ENCODE measurements around the gene KARS1. TPM values are rescaled to one million over a fixed set of nuclear protein-coding genes. Genes with fewer than 3 reads are reported as not detected.

The KARS1 gene
- total and polyA plus RNA-seq, 2 experiments from 2014 or later, result 106 to 132 TPM

GRCh38 chr16:75626806-75627205 lies 20.7 kb downstream of the KARS1 start:
- no peak for DNase-seq (ENCODE audit: low read depth in 1 of 2, low spot score in 1 of 2)
- Histone ChIP-seq H3K27ac (no peak overlapping the region), H3K36me3 (peaks cover 35% of the 10 kb centered on the region), H3K9me3 (ENCODE audit: low read depth) (no peaks in the 10 kb centered on the region), H3K4me3 (no peak overlapping the region), H3K27me3 (no peaks in the 10 kb centered on the region), H3K4me1 (ENCODE audit: low read depth) (peaks cover 6% of the 10 kb centered on the region)
- no peak for TF ChIP-seq CTCF (IDR thresholded peaks at IDR 0.05; ENCODE audit: low read depth, low read length)

- TF ChIP-seq CTCF (IDR thresholded peaks at IDR 0.05; ENCODE audit: low read depth, low read length), result no peak
- peaks cover 23% of the 10 kb centered on the region for H3K36me3 ChIP-seq
- H3K27ac ChIP-seq, result no peak overlapping the region
- peaks cover 9% of the 10 kb centered on the region for H3K4me1 ChIP-seq (ENCODE audit: low read depth)
- no peak overlapping the region for H3K4me3 ChIP-seq
- peak in 1 of 2 donors; percentile 68 for DNase-seq (ENCODE audit: low read depth in 1 of 2, low spot score in 1 of 2)
- H3K9me3 ChIP-seq (ENCODE audit: low read depth), result no peaks in the 10 kb centered on the region
- H3K27me3 ChIP-seq, result no peaks in the 10 kb centered on the region
These were observed 22.5 kb downstream of the KARS1 start for GRCh38 chr16:75624921-75625334.

GRCh38 chr16:75622761-75623605 lies 24.5 kb downstream of the KARS1 start, which contains the start of gene ADAT1:
Gene ADAT1 (minus strand): TSS chr16:75623281. CDS start chr16:75620799, 2,482 bp downstream.
- H3K27ac ChIP-seq, result peak within 1 kb of the TSS; percentile 81
- no peaks in the 10 kb centered on the region for H3K9me3 ChIP-seq (ENCODE audit: low read depth)
- peaks cover 16% of the 10 kb centered on the region for H3K36me3 ChIP-seq
- H3K4me3 ChIP-seq, result peak within 1 kb of the TSS; percentile 66
- H3K4me1 ChIP-seq (ENCODE audit: low read depth), result peaks cover 9% of the 10 kb centered on the region
- DNase-seq (ENCODE audit: low read depth in 1 of 2, low spot score in 1 of 2), result peak; percentile 99 to 100
- no peak for TF ChIP-seq CTCF (IDR thresholded peaks at IDR 0.05; ENCODE audit: low read depth, low read length)
- H3K27me3 ChIP-seq, result no peaks in the 10 kb centered on the region

GRCh38 chr16:75621170-75621477 lies 26.3 kb downstream of the KARS1 start:
- H3K4me3 ChIP-seq, result no peak overlapping the region
- peaks cover 3% of the 10 kb centered on the region for H3K36me3 ChIP-seq
- TF ChIP-seq CTCF (IDR thresholded peaks at IDR 0.05; ENCODE audit: low read depth, low read length), result peak; percentile 67
- no peaks in the 10 kb centered on the region for H3K9me3 ChIP-seq (ENCODE audit: low read depth)
- peak; percentile 48 to 60 for DNase-seq (ENCODE audit: low read depth in 1 of 2, low spot score in 1 of 2)
- peaks cover 9% of the 10 kb centered on the region for H3K4me1 ChIP-seq (ENCODE audit: low read depth)
- no peak overlapping the region for H3K27ac ChIP-seq
- no peaks in the 10 kb centered on the region for H3K27me3 ChIP-seq

GRCh38 chr16:75620326-75621169 lies 26.9 kb downstream of the KARS1 start:
- Histone ChIP-seq H3K36me3 (no peaks in the 10 kb centered on the region), H3K4me1 (ENCODE audit: low read depth) (peaks cover 9% of the 10 kb centered on the region), H3K4me3 (no peak overlapping the region), H3K9me3 (ENCODE audit: low read depth) (no peaks in the 10 kb centered on the region), H3K27me3 (no peaks in the 10 kb centered on the region), H3K27ac (no peak overlapping the region)
- TF ChIP-seq CTCF (IDR thresholded peaks at IDR 0.05; ENCODE audit: low read depth, low read length), result no peak
- no peak for DNase-seq (ENCODE audit: low read depth in 1 of 2, low spot score in 1 of 2)

Measured in cardiac muscle cell (in vitro differentiated cells and primary cell).